ENCODE results near the gene RGPD6. TPM values are rescaled to one million over a fixed set of nuclear protein-coding genes. Genes with fewer than 3 reads are reported as not detected.
"Not testable (repeated sequence)": the region's sequence is repeated elsewhere in the genome, so short reads cannot be mapped to it uniquely, and the experiment has no call there.

Gene RGPD6
- total RNA-seq, 1 donor from 2014 or later, result 18.4 TPM

- H3K4me1 Mint-ChIP-seq; DNase-seq (ENCODE audit: low spot score in 2 of 2, unreplicated experiment in 2 of 2); H3K27me3 Mint-ChIP-seq (ENCODE audit: low read depth); H3K36me3 Mint-ChIP-seq; H3K9me3 Mint-ChIP-seq; H3K4me3 Mint-ChIP-seq; H3K27ac Mint-ChIP-seq: not testable (repeated sequence)
Measured at GRCh38 chr2:110472171-110473058, 104.6 kb downstream of the RGPD6 start, which contains the start of gene LIMS4. Gene LIMS4, minus strand, starts transcription at chr2:110472816. Its CDS starts 38 bp downstream, at chr2:110472778.

GRCh38 chr2:110468921-110469320 lies 108.1 kb downstream of the RGPD6 start:
- not testable (repeated sequence) for H3K4me3 Mint-ChIP-seq; H3K9me3 Mint-ChIP-seq; H3K36me3 Mint-ChIP-seq; H3K27me3 Mint-ChIP-seq (ENCODE audit: low read depth); H3K27ac Mint-ChIP-seq; H3K4me1 Mint-ChIP-seq; DNase-seq (ENCODE audit: low spot score in 2 of 2, unreplicated experiment in 2 of 2)

DNA sequence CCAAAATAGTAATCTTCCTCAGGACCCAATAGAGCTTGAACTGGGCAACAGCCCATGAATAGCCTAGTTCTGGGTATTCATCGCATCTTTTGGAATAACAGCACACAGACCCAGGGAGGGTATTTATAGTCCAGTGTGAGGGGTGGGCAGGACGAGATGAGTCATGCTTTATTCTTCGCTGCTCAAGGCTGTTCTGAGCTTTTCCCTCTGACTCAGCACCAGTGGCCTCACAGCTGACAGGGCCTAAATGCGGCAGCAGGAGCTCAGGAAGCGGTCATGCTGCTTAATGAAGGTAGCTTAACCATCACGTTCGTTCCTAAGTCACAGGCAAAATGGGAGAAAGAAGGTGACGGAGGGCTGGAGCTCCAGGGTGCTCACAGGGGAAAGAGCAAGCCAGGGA lies 111.7 kb downstream of the RGPD6 start:
- not testable (repeated sequence) for H3K9me3 Mint-ChIP-seq; H3K27me3 Mint-ChIP-seq (ENCODE audit: low read depth); H3K36me3 Mint-ChIP-seq; H3K4me3 Mint-ChIP-seq; DNase-seq (ENCODE audit: low spot score in 2 of 2, unreplicated experiment in 2 of 2); H3K27ac Mint-ChIP-seq; H3K4me1 Mint-ChIP-seq

Other genes starting within 250 kb of the RGPD6 start
- 0.82 to 1.8 TPM (median 1.2 TPM) in 3 replicates for gene LIMS4, start 104.4 kb downstream of the RGPD6 start, total RNA-seq
- 20.2 to 21.2 TPM (median 21.2 TPM) in 3 replicates for gene BUB1, start 100.8 kb upstream of the RGPD6 start, total RNA-seq
- gene ACOXL, start 155.4 kb upstream of the RGPD6 start, total RNA-seq, result 0.20 to 0.44 TPM (median 0.25 TPM) in 3 replicates

All from mesothelial cell of epicardium (in vitro differentiated cells).